Panc1 (cell line): ENCODE data around the gene ALDH9A1.

Experiments
- POLR2AphosphoS5 ChIP-seq: IDR thresholded peaks from 2 replicates; pipeline ENCODE4 v1.6.1; 2012; ENCODE audit warnings: mild to moderate bottlenecking, low read depth, low read length, moderate library complexity
- SIN3A ChIP-seq: IDR thresholded peaks from 2 replicates; pipeline ENCODE4 v1.6.1; 2012; ENCODE audit warnings: low read depth, mild to moderate bottlenecking, low read length, moderate library complexity, borderline replicate concordance; ENCODE audit not compliant: insufficient read depth
- TCF7L2 ChIP-seq: IDR thresholded peaks from 2 replicates; pipeline ENCODE4 v1.6.1; 2011; ENCODE audit warnings: mild to moderate bottlenecking, low read depth, low read length, inconsistent platforms
- TF ChIP-seq, protein P1 (sequence below): fragments of 450-650 bp; IDR thresholded peaks from 2 replicates; pipeline ENCODE4 v1.5.1; 2017; ENCODE audit warnings: mild to moderate bottlenecking
- TF ChIP-seq, protein P2 (sequence below), 2 experiments: IDR thresholded peaks; 2 replicates each; pipeline ENCODE4 v1.6.1; 2011 to 2012; ENCODE audit warnings: low read depth in 2 of 2, control low read depth in 1 of 2, low read length in 1 of 2, mild to moderate bottlenecking in 1 of 2, moderate library complexity in 1 of 2; ENCODE audit not compliant: insufficient read depth in 1 of 2

DNA sequence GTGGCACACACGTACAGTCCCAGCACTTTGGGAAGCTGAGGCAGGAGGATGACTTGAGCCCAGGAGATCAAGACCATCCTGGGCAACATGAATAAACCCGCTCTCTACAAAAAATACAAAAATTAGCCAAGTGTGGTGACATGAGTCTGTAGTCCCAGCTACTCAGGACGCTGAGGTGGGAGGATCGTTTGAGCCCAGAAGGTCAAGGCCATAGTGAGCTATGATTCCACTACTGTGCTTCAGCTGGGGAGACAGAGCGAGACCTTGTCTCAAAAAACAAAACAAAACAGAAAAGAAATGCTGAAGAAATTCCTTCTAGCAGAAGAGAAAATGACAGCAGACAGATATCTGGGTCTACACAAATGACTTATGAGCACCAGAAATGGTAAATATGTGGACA lies 10.3 kb downstream of the ALDH9A1 start:
- TF ChIP-seq, protein P1, sequence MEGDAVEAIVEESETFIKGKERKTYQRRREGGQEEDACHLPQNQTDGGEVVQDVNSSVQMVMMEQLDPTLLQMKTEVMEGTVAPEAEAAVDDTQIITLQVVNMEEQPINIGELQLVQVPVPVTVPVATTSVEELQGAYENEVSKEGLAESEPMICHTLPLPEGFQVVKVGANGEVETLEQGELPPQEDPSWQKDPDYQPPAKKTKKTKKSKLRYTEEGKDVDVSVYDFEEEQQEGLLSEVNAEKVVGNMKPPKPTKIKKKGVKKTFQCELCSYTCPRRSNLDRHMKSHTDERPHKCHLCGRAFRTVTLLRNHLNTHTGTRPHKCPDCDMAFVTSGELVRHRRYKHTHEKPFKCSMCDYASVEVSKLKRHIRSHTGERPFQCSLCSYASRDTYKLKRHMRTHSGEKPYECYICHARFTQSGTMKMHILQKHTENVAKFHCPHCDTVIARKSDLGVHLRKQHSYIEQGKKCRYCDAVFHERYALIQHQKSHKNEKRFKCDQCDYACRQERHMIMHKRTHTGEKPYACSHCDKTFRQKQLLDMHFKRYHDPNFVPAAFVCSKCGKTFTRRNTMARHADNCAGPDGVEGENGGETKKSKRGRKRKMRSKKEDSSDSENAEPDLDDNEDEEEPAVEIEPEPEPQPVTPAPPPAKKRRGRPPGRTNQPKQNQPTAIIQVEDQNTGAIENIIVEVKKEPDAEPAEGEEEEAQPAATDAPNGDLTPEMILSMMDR, result no peak
- TF ChIP-seq, protein P2, sequence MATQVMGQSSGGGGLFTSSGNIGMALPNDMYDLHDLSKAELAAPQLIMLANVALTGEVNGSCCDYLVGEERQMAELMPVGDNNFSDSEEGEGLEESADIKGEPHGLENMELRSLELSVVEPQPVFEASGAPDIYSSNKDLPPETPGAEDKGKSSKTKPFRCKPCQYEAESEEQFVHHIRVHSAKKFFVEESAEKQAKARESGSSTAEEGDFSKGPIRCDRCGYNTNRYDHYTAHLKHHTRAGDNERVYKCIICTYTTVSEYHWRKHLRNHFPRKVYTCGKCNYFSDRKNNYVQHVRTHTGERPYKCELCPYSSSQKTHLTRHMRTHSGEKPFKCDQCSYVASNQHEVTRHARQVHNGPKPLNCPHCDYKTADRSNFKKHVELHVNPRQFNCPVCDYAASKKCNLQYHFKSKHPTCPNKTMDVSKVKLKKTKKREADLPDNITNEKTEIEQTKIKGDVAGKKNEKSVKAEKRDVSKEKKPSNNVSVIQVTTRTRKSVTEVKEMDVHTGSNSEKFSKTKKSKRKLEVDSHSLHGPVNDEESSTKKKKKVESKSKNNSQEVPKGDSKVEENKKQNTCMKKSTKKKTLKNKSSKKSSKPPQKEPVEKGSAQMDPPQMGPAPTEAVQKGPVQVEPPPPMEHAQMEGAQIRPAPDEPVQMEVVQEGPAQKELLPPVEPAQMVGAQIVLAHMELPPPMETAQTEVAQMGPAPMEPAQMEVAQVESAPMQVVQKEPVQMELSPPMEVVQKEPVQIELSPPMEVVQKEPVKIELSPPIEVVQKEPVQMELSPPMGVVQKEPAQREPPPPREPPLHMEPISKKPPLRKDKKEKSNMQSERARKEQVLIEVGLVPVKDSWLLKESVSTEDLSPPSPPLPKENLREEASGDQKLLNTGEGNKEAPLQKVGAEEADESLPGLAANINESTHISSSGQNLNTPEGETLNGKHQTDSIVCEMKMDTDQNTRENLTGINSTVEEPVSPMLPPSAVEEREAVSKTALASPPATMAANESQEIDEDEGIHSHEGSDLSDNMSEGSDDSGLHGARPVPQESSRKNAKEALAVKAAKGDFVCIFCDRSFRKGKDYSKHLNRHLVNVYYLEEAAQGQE (IDR thresholded peaks at IDR 0.05; ENCODE audit: insufficient read depth in 1 of 2, low read depth in 2 of 2, low read length in 1 of 2), result no peak
- TF ChIP-seq POLR2AphosphoS5, result no peak
- no peak for TF ChIP-seq SIN3A
- TF ChIP-seq TCF7L2, result no peak
